ENCODE measurements around the gene PHC2.

PHC2 gene

DNA sequence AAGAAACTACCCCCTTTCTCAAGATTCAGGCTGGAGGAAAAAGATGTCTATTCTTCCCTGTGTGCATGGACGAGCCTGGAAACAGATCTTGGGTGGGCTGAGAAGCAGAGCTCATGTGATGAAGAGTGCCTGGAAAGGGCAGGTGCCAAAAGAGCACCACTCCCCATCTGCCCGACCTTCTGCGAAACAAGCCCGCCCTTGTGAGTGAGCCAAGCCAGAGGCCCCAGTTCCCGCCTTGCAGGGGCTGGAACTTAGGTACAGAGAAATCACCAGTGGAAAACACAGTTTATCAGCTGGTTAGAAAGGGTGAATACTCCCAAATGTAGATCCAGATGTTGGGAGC is 83.3 kb downstream of the PHC2 start:
- H3F3A ChIP-seq (ENCODE audit: low read depth), result no peaks in the 10 kb centered on the region
- no peak overlapping the region for H2AFZ ChIP-seq (ENCODE audit: low read length)
- peak overlapping the region; percentile 91 for H3K4me3 ChIP-seq (ENCODE audit: low read length, poor library complexity, severe bottlenecking)
- H3K27me3 ChIP-seq (ENCODE audit: insufficient read depth, low read length, poor library complexity, severe bottlenecking), result no peaks in the 10 kb centered on the region
- TF ChIP-seq, protein P1, sequence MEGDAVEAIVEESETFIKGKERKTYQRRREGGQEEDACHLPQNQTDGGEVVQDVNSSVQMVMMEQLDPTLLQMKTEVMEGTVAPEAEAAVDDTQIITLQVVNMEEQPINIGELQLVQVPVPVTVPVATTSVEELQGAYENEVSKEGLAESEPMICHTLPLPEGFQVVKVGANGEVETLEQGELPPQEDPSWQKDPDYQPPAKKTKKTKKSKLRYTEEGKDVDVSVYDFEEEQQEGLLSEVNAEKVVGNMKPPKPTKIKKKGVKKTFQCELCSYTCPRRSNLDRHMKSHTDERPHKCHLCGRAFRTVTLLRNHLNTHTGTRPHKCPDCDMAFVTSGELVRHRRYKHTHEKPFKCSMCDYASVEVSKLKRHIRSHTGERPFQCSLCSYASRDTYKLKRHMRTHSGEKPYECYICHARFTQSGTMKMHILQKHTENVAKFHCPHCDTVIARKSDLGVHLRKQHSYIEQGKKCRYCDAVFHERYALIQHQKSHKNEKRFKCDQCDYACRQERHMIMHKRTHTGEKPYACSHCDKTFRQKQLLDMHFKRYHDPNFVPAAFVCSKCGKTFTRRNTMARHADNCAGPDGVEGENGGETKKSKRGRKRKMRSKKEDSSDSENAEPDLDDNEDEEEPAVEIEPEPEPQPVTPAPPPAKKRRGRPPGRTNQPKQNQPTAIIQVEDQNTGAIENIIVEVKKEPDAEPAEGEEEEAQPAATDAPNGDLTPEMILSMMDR (conservative IDR thresholded peaks at IDR 0.05; ENCODE audit: low read length), result no peak
- no peak for TF ChIP-seq EZH2phosphoT487 (IDR thresholded peaks at IDR 0.05; ENCODE audit: borderline replicate concordance)
- peak overlapping the region; percentile 90 for H3K9ac ChIP-seq (ENCODE audit: low read depth, low read length, poor library complexity, severe bottlenecking)
- H4K20me1 ChIP-seq (ENCODE audit: insufficient read depth, low read length, poor library complexity, severe bottlenecking), result peaks cover 59% of the 10 kb centered on the region
- peak overlapping the region; percentile 92 for H3K4me2 ChIP-seq (ENCODE audit: low read depth, low read length, poor library complexity, severe bottlenecking)
- H3K36me3 ChIP-seq (ENCODE audit: insufficient read depth, low read length), result no peaks in the 10 kb centered on the region
- H3K79me2 ChIP-seq (ENCODE audit: insufficient read depth, low read length), result peaks cover 89% of the 10 kb centered on the region
- peaks cover 69% of the 10 kb centered on the region for H3K4me1 ChIP-seq (ENCODE audit: insufficient read depth, low read length, poor library complexity, severe bottlenecking)
- H3K9me2 ChIP-seq (replicated peaks; ENCODE audit: low read depth, low read length), result no peaks in the 10 kb centered on the region
- no peaks in the 10 kb centered on the region for H3K9me3 ChIP-seq (ENCODE audit: insufficient read depth, low read depth, low read length)

DNA sequence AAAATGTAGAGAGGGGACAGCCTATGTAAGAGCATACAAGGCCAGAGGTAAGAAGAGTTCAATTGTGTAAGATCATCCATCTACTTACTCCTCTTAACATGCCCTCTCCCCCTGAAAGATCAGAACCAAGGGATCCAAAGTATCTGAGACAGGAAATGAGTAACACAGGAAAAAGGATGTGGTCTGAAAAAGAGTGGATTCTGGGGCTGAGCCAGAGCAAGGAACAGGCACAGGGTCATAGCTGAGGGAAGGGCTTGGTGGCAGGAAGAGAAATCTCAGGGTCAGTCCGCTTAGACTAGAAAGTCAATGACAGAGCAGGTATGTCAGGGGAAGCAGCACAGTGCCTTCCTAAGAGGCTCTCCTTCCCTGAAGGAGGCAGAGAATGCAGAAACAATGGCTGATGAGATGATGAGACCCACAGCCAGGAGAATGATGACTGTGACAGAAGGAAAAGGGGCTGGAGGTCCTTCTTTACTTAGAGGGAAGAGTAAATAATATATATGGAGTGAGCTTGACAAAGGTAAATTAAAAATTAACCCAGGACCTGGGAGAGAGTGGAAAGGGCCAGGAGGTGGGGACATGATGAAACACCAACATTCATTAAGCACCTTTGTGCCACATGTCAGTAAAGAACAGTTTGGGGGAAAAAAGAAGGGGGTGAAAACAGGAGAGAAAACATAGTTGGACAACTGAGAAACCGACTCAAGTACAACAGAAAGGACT is 83.8 kb downstream of the PHC2 start:
- no peaks in the 10 kb centered on the region for H3K36me3 ChIP-seq (ENCODE audit: insufficient read depth, low read length)
- H3K79me2 ChIP-seq (ENCODE audit: insufficient read depth, low read length), result peaks cover 92% of the 10 kb centered on the region
- peak overlapping the region; percentile 90 for H3K9ac ChIP-seq (ENCODE audit: low read depth, low read length, poor library complexity, severe bottlenecking)
- H3K9me3 ChIP-seq (ENCODE audit: insufficient read depth, low read depth, low read length), result no peaks in the 10 kb centered on the region
- H4K20me1 ChIP-seq (ENCODE audit: insufficient read depth, low read length, poor library complexity, severe bottlenecking), result peaks cover 63% of the 10 kb centered on the region
- peaks cover 73% of the 10 kb centered on the region for H3K4me1 ChIP-seq (ENCODE audit: insufficient read depth, low read length, poor library complexity, severe bottlenecking)
- H3K27me3 ChIP-seq (ENCODE audit: insufficient read depth, low read length, poor library complexity, severe bottlenecking), result no peaks in the 10 kb centered on the region
- H3K4me3 ChIP-seq (ENCODE audit: low read length, poor library complexity, severe bottlenecking), result peak overlapping the region; percentile 91
- TF ChIP-seq, protein P1 (conservative IDR thresholded peaks at IDR 0.05; ENCODE audit: low read length), result no peak
- no peak for TF ChIP-seq EZH2phosphoT487 (IDR thresholded peaks at IDR 0.05; ENCODE audit: borderline replicate concordance)
- H3K4me2 ChIP-seq (ENCODE audit: low read depth, low read length, poor library complexity, severe bottlenecking), result peak overlapping the region; percentile 92
- no peaks in the 10 kb centered on the region for H3K9me2 ChIP-seq (replicated peaks; ENCODE audit: low read depth, low read length)
- no peak overlapping the region for H2AFZ ChIP-seq (ENCODE audit: low read length)
- no peaks in the 10 kb centered on the region for H3F3A ChIP-seq (ENCODE audit: low read depth)

DNA sequence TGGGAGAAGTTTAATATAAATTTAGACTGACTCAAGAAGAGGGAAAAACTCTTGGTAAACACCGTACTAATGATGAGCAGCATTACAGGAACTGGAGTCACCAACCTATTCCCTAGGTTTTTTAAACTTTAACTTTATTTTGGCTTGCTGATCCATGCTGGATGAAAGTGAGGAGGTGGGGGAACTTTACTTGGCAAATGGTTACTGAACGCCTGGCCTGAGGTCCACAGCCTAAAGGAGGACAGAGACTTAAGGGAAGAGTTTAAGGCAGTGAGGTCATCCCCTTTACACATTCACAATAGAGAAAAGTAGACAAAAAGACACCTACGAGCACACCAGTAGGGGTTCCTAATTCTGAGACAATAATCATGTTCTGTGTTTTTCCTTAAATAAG is 84.4 kb downstream of the PHC2 start:
- H2AFZ ChIP-seq (ENCODE audit: low read length), result no peak overlapping the region
- no peaks in the 10 kb centered on the region for H3K9me3 ChIP-seq (ENCODE audit: insufficient read depth, low read depth, low read length)
- no peaks in the 10 kb centered on the region for H3K36me3 ChIP-seq (ENCODE audit: insufficient read depth, low read length)
- no peaks in the 10 kb centered on the region for H3K27me3 ChIP-seq (ENCODE audit: insufficient read depth, low read length, poor library complexity, severe bottlenecking)
- peak overlapping the region; percentile 90 for H3K9ac ChIP-seq (ENCODE audit: low read depth, low read length, poor library complexity, severe bottlenecking)
- peak overlapping the region; percentile 91 for H3K4me3 ChIP-seq (ENCODE audit: low read length, poor library complexity, severe bottlenecking)
- no peaks in the 10 kb centered on the region for H3K9me2 ChIP-seq (replicated peaks; ENCODE audit: low read depth, low read length)
- no peaks in the 10 kb centered on the region for H3F3A ChIP-seq (ENCODE audit: low read depth)
- peak overlapping the region; percentile 92 for H3K4me2 ChIP-seq (ENCODE audit: low read depth, low read length, poor library complexity, severe bottlenecking)
- no peak for TF ChIP-seq EZH2phosphoT487 (IDR thresholded peaks at IDR 0.05; ENCODE audit: borderline replicate concordance)
- TF ChIP-seq, protein P1 (conservative IDR thresholded peaks at IDR 0.05; ENCODE audit: low read length), result no peak
- peaks cover 93% of the 10 kb centered on the region for H3K79me2 ChIP-seq (ENCODE audit: insufficient read depth, low read length)
- H3K4me1 ChIP-seq (ENCODE audit: insufficient read depth, low read length, poor library complexity, severe bottlenecking), result peaks cover 73% of the 10 kb centered on the region
- H4K20me1 ChIP-seq (ENCODE audit: insufficient read depth, low read length, poor library complexity, severe bottlenecking), result peaks cover 68% of the 10 kb centered on the region
